ENCODE data around the gene TRAF3IP3. TPM values are rescaled to one million over a fixed set of nuclear protein-coding genes. Genes with fewer than 3 reads are reported as not detected.
A peak's percentile ranks its signal among the peaks of the same experiment; 100 is the strongest.
"Not testable (repeated sequence)": the region's sequence is repeated elsewhere in the genome, so short reads cannot be mapped to it uniquely, and the experiment has no call there.

TRAF3IP3 gene
- total RNA-seq, 1 donor from 2014 or later = 0.47 TPM

DNA sequence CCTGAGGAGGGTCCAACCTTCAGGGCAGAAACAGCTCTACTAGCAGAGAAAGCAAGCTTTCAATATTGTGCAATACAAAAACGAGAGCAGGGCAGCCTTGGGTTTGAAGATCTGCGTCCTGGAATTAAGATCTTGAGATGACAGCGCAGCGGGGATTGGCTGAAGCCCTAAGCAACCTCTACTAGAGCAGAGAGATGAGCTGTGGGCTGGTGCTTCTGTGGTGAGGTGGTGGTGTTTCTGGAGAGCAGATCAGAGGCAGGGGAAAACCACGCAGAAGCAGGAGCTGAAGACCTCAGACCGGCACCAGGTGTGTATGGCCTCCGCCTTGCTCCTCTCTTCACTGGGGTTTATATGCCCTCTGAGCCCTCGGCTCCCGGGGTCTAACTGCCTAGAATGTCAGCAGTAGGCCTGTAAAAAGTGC lies 12.5 kb downstream of the TRAF3IP3 start:
- DNase-seq = no peak

DNA sequence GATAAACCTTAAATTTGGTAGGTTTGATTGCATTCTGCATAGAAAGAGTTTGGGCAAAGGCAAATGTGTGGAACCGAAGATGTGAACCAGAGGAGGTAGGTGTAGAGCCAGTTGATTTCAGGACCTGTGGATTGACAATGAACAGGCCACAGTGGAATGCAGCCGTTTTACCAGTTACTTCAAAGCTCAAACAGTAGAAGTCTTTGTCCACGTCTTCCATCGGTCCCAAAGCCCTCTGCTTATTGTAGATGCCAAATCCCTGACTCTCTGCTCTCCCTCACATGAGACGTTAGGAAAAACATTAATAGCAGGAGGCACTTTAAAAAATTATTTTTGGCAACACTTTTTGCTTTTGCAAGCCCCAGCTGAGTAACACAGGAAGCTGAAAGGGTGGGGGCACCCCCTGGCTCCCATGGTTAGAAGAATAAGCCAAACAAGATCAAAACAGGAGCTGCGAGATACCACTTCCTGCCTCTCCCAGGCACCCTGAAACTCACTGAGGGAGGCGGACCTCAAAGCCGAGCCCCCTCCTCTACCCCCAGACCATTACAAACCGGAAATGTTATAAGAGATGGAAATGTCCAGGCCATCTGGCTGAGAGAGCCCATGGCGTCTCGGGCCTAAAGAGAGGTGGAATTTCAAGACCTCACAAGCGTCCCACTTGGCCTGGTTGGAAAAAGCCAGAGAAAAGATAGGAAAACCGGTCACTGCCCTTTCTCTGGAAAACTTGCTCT lies 13.5 kb downstream of the TRAF3IP3 start:
- no peak for DNase-seq

DNA sequence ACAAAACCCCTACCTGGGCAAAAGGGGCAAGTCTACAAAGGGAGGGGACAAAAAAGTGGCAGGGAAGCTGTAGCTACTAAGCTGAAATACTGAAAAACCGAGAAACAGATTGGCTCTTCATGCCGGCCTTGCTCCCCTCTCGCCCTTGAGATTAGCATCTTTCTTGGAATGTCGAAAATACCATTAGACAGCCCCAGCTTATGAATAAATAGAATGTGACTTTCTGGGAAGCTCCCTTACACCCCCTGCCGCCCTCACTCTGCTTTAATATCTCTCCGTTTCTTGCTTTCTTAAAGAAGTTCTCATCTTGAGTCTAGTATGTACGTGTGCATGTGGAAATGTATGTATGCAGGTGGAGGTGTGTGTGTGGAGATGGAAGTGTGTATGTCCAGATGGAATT lies 14.1 kb downstream of the TRAF3IP3 start:
- no peak for DNase-seq

GRCh38 chr1:209770636-209771415 lies 15.0 kb downstream of the TRAF3IP3 start:
- no peak for DNase-seq

DNA sequence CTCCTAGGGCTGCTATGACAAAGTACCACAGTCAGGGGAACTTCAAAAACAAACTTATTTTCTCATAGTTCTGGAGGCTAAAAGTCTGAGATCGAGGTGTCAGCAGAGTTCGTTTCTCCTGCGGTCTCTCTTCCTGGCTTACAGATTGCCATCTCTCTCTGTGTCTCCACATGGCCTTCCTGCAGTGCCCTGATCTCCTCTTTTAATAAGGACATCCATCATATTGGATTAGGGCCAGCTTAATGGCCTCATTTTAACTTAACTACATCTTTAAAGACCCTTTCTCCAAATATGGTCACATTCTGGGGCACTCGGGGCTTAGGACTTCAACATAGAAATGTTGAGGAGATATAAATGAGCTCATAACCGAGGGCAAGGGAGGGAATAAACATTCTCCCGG lies 16.3 kb downstream of the TRAF3IP3 start:
- no peak for DNase-seq

DNA sequence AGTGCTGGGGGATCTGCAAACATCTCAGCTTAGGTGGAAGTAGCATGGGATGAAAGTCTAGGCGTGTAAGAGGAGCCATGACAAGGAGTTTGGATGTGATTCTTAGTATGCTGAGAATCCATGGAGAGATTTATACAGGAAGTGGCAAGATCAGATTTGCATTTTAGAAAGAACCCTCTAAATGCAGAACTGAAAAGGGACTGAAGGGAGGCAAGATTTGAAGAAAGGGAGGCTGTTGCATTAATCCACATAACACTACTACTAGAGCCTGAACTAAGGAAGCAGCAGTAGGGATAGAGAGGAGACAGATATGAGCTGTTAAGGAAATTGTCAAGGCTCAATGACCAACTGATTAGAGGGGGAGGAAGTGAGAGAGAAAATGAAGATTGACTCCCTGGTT lies 18.7 kb downstream of the TRAF3IP3 start:
- DNase-seq = no peak

DNA sequence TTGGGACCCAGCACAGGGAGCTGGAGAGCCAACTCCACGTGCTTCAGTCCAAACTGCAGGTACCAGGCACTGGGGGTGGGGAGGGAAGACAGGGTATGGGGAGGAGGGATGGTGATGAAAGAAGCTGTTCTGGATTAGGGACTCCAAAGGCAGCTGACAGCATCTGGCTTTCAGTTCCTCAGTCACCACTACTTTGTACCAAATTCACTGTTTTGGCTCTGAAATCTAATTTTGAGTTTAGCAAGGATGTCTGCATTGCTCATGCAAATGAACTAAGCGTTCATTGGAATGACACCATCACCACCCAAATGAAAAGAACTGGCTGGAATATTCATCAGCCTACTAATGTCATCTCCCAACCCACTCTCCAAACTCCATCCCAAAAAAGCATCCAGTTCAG lies 19.8 kb downstream of the TRAF3IP3 start:
- no peak for DNase-seq

DNA sequence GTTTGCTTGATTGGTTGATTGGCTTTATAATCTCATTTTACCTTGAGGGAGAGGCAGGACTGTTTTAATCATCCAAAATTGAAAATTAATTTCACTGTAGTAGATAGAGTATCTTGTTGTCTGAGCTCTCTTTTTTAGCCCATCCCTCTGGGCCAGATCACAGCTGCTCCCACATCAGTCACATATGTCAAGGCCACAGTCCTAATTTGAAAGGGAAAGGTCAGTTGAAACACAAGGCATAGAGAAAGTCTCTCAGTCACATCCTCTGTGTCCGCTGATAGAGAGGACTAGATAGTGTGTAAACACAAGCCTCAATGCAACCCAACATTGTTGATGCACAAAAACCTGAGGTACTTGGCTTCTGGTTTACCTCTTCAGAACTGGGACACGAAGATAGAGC lies 21.7 kb downstream of the TRAF3IP3 start:
- DNase-seq = no peak

GRCh38 chr1:209778102-209778501 lies 22.2 kb downstream of the TRAF3IP3 start:
- no peak for DNase-seq

GRCh38 chr1:209780268-209780667 lies 24.4 kb downstream of the TRAF3IP3 start:
- no peak for DNase-seq

GRCh38 chr1:209783386-209783785 lies 27.5 kb downstream of the TRAF3IP3 start:
- DNase-seq = no peak

- DNase-seq = peak; percentile 95
Observed at GRCh38 chr1:209784265-209785169, 28.7 kb downstream of the TRAF3IP3 start, which contains the start of gene C1orf74. C1orf74 (minus strand) TSS chr1:209784559; CDS start chr1:209783634, 925 bp downstream.

GRCh38 chr1:209785592-209785991 lies 29.7 kb downstream of the TRAF3IP3 start:
- DNase-seq = no peak

GRCh38 chr1:209786146-209786545 lies 30.3 kb downstream of the TRAF3IP3 start:
- no peak for DNase-seq

GRCh38 chr1:209787551-209787950 lies 31.7 kb downstream of the TRAF3IP3 start:
- no peak for DNase-seq

GRCh38 chr1:209789245-209789644 lies 33.4 kb downstream of the TRAF3IP3 start:
- no peak for DNase-seq

- no peak for DNase-seq
Observed at GRCh38 chr1:209790286-209791193, 34.7 kb downstream of the TRAF3IP3 start.

DNA sequence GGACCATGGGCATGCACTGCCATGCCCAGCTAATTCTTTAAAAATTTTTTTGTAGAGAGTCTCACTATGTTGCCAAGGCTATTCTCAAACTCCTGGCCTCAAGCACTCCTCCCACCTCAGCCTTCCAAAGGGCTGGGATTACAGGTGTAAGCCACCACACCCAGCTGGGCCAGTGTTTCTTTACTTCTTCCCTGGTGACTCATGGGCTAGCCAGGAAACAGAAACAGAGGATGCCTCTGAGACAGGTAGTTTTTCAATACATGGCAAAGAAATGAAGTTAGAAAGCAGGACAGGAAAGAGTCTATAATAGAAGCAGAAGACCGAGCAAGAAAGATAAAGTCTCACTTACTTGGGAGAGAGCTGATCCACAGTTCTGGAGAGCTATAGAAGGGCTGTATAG lies 36.1 kb downstream of the TRAF3IP3 start:
- no peak for DNase-seq

DNA sequence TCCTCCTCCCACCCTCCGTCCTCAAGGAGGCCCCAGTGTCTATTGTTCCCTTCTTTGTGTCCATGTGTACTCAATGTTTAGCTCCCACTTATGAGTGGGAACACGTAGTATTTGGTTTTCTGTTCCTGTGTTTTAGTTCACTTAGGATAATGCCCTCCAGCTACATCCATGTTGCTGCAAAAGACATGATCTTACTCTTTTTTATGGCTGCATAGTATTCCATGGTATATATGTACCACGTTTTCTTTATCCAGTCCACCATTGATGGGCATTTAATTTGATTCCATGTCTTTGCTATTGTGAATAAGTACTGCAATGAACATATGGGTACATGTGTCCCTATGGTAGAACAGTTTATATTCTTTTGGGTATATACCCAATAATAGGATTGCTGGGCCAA lies 37.9 kb downstream of the TRAF3IP3 start:
- DNase-seq = not testable (repeated sequence)

DNA sequence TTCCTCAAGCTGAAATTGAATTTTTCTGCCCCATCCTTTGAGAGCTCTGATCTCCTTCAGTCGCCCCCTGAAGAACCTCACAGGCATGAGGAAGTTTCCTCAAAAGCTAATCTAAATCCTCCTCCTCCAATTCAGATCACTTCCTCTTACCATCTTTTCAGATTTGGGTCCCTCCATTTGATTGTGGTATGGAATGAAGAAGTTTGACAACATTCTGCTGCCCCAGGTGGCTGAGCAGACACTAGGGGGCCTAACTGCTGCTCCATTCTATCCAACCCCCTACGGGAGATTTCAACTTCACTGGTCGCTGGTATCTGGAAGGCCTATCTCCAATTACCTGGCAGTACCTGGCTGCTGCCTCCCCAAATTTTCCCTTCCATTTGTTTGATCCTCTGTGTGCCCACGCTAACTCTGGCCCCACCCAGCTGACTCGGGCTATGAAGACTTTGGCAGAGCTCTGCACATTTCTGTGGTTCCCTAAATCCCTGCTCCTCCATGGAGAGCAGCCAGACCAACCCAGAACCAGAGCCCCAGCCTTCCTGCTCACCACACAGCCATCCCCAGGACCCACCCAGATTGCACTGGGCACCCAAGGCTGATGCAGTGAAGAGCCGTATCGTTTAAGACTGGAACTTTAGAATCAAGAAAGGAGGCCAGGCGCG lies 42.3 kb downstream of the TRAF3IP3 start:
- DNase-seq = no peak
